SK-N-SH treated with all-trans-retinoic acid at 6 μM for 48 hours (cell line): ENCODE data around the gene DCC.

ENCODE experiments used
- ATAC-seq: fragments of 200-7000 bp; cut with Tn5 transposase; 3 replicates; pipeline ENCODE4 v1.9.1; 2020; ENCODE audit warnings: mild to moderate bottlenecking, moderate library complexity
- ARNTL ChIP-seq: fragments of 450-650 bp; formaldehyde crosslinking; IDR thresholded peaks from 2 replicates; pipeline ENCODE4 v1.5.0; 2020; ENCODE audit warnings: low read depth, mild to moderate bottlenecking, moderate library complexity, borderline replicate concordance
- BACH2 ChIP-seq: fragments of 250-450 bp; sonication (Bioruptor Pico); IDR thresholded peaks from 2 replicates; pipeline ENCODE4 v1.9.0; 2021; ENCODE audit warnings: mild to moderate bottlenecking, borderline replicate concordance
- ESRRG ChIP-seq: fragments of 250-450 bp; sonication (Bioruptor Pico); IDR thresholded peaks from 2 replicates; pipeline ENCODE4 v1.6.1; 2021; ENCODE audit warnings: mild to moderate bottlenecking
- GLIS3 ChIP-seq: fragments of 250-450 bp; sonication (Bioruptor Pico); IDR thresholded peaks from 2 replicates; pipeline ENCODE4 v1.5.0; 2020; ENCODE audit warnings: mild to moderate bottlenecking, moderate library complexity
- ISL1 ChIP-seq: fragments of 250-450 bp; sonication (Bioruptor Pico); IDR thresholded peaks from 2 replicates; pipeline ENCODE4 v2.1.2; 2022; ENCODE audit warnings: mild to moderate bottlenecking, moderate library complexity
- OSR1 ChIP-seq: fragments of 250-450 bp; sonication (Bioruptor Pico); IDR thresholded peaks from 2 replicates; pipeline ENCODE4 v1.8.0; 2022; ENCODE audit warnings: moderate library complexity, mild to moderate bottlenecking, inconsistent platforms
- PPARA ChIP-seq: fragments of 250-450 bp; sonication (Bioruptor Pico); IDR thresholded peaks from 2 replicates; pipeline ENCODE4 v1.5.0; 2020; ENCODE audit warnings: mild to moderate bottlenecking, borderline replicate concordance
- RARB ChIP-seq: fragments of 250-450 bp; sonication (Bioruptor Pico); IDR thresholded peaks from 2 replicates; pipeline ENCODE4 v1.8.0; 2021; ENCODE audit warnings: mild to moderate bottlenecking, moderate library complexity
- SNAI2 ChIP-seq: fragments of 250-450 bp; sonication (Bioruptor Pico); IDR thresholded peaks from 2 replicates; pipeline ENCODE4 v1.5.0; 2020; ENCODE audit warnings: mild to moderate bottlenecking, moderate library complexity
- TOX ChIP-seq: fragments of 250-450 bp; sonication (Bioruptor Pico); IDR thresholded peaks from 2 replicates; pipeline ENCODE4 v1.8.0; 2021; ENCODE audit warnings: mild to moderate bottlenecking, moderate library complexity, borderline replicate concordance
- ZC3H10 ChIP-seq: fragments of 250-450 bp; sonication (Bioruptor Pico); IDR thresholded peaks from 2 replicates; pipeline ENCODE4 v1.5.1; 2021; ENCODE audit warnings: mild to moderate bottlenecking, moderate library complexity
- ZFP3 ChIP-seq: fragments of 250-450 bp; sonication (Bioruptor Pico); IDR thresholded peaks from 2 replicates; pipeline ENCODE4 v1.5.0; 2020; ENCODE audit warnings: mild to moderate bottlenecking, moderate library complexity
- ZFP30 ChIP-seq: fragments of 450-650 bp; formaldehyde crosslinking; IDR thresholded peaks from 2 replicates; pipeline ENCODE4 v1.5.0; 2022; ENCODE audit warnings: mild to moderate bottlenecking, moderate library complexity
- ZNF565 ChIP-seq: fragments of 450-650 bp; formaldehyde crosslinking; conservative IDR thresholded peaks from 2 replicates; pipeline ENCODE4 v1.5.0; 2020; ENCODE audit warnings: low read depth, mild to moderate bottlenecking, moderate library complexity
- ZNF8 ChIP-seq: fragments of 450-650 bp; formaldehyde crosslinking; IDR thresholded peaks from 2 replicates; pipeline ENCODE4 v1.5.0; 2020; ENCODE audit warnings: mild to moderate bottlenecking, moderate library complexity
- TF ChIP-seq, protein P1 (sequence below): fragments of 250-450 bp; sonication (Bioruptor Pico); IDR thresholded peaks from 2 replicates; pipeline ENCODE4 v1.8.0; 2021; ENCODE audit warnings: low read depth, mild to moderate bottlenecking, moderate library complexity, borderline replicate concordance
- TF ChIP-seq, protein P2 (sequence below): fragments of 250-450 bp; sonication (Bioruptor Pico); IDR thresholded peaks from 2 replicates; pipeline ENCODE4 v1.5.1; 2020; ENCODE audit warnings: low read depth, mild to moderate bottlenecking, moderate library complexity
- TF ChIP-seq, protein P3 (sequence below): fragments of 250-450 bp; sonication (Bioruptor Pico); IDR thresholded peaks from 2 replicates; pipeline ENCODE4 v1.8.0; 2020; ENCODE audit warnings: mild to moderate bottlenecking, moderate library complexity, borderline replicate concordance
- TF ChIP-seq, protein P4 (sequence below): fragments of 250-450 bp; sonication (Bioruptor Pico); IDR thresholded peaks from 2 replicates; pipeline ENCODE4 v1.5.0; 2020; ENCODE audit warnings: mild to moderate bottlenecking, moderate library complexity

Gene DCC

DNA sequence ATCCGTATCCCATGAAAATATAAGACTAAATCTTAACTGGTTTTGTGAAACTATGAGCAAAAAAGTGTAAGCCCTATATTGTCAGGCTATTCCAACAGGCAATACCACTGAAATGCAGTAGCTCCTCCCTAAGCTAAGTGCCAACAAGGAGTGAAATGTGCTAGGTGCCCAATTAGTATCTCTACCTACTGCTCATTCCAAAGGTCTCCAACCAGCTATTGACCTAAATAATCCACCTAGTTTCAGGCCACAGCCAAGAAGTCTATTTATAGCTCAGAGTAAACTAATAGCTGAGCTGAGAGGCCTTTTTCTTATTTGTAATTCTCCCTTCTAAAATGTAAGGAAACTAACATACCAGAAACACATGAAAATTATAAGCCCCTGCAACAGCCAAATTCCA, 482.2 kb downstream of the DCC start (continued):
- TF ChIP-seq, protein P1, sequence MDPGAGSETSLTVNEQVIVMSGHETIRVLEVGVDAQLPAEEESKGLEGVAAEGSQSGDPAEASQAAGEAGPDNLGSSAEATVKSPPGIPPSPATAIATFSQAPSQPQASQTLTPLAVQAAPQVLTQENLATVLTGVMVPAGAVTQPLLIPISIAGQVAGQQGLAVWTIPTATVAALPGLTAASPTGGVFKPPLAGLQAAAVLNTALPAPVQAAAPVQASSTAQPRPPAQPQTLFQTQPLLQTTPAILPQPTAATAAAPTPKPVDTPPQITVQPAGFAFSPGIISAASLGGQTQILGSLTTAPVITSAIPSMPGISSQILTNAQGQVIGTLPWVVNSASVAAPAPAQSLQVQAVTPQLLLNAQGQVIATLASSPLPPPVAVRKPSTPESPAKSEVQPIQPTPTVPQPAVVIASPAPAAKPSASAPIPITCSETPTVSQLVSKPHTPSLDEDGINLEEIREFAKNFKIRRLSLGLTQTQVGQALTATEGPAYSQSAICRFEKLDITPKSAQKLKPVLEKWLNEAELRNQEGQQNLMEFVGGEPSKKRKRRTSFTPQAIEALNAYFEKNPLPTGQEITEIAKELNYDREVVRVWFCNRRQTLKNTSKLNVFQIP (CRISPR knock-in tag), result no peak
- TF ChIP-seq TOX (CRISPR knock-in tag) (no peak), ZNF565 (no peak), OSR1 (CRISPR knock-in tag) (no peak), ZFP30 (CRISPR knock-in tag) (no peak)

DNA sequence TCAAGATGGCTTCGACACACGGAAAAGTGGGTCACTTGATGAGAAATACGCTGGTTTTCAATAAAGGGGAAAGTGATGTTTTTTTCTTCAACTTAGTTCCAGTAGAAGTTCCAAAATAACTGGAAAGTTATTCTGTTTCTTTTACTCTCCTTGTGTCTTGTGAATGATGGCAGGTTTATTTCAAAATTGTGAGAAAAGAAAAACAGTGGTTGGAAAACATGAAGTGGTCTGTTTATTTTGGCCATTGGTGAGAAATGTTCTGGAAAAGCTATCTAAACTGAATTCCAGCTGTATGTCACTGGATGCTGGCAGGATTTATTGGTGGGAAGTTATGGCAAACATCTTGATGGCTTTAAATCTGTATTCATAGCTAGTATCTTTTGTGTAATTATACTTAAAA, 484.1 kb downstream of the DCC start:
- no peak for ATAC-seq
- TF ChIP-seq, protein P2, sequence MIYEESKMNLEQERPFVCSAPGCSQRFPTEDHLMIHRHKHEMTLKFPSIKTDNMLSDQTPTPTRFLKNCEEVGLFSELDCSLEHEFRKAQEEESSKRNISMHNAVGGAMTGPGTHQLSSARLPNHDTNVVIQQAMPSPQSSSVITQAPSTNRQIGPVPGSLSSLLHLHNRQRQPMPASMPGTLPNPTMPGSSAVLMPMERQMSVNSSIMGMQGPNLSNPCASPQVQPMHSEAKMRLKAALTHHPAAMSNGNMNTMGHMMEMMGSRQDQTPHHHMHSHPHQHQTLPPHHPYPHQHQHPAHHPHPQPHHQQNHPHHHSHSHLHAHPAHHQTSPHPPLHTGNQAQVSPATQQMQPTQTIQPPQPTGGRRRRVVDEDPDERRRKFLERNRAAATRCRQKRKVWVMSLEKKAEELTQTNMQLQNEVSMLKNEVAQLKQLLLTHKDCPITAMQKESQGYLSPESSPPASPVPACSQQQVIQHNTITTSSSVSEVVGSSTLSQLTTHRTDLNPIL (CRISPR knock-in tag), result no peak
- TF ChIP-seq OSR1 (CRISPR knock-in tag) (no peak), ISL1 (CRISPR knock-in tag) (no peak), GLIS3 (CRISPR knock-in tag) (no peak), ZFP30 (CRISPR knock-in tag) (no peak), BACH2 (CRISPR knock-in tag) (no peak), ZNF8 (no peak), PPARA (CRISPR knock-in tag) (no peak), ZFP3 (CRISPR knock-in tag) (no peak), ARNTL (no peak)
- TF ChIP-seq, protein P1 (CRISPR knock-in tag), result no peak
- TF ChIP-seq, all 23 proteins: peak for 0

DNA sequence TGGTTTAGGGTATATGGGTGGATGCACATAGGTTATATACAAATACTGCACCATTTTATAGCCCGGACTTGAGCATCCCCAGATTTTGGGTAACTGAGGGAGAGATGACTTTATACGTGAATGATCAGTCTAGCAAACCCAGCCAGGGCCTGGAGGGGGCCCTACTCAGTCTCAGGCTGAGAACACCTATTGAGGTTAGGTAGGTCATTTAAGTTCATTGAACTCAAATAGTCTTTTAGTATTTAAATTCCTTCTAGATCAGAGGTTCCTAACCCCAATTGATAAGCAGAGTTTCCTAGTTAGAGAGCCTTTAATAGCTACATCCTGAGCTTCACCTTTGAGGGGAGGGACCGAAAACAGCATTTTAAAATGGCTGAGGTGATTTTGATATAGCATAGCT, 487.0 kb downstream of the DCC start:
- TF ChIP-seq ZFP3 (CRISPR knock-in tag), result no peak
- ATAC-seq, result no peak

DNA sequence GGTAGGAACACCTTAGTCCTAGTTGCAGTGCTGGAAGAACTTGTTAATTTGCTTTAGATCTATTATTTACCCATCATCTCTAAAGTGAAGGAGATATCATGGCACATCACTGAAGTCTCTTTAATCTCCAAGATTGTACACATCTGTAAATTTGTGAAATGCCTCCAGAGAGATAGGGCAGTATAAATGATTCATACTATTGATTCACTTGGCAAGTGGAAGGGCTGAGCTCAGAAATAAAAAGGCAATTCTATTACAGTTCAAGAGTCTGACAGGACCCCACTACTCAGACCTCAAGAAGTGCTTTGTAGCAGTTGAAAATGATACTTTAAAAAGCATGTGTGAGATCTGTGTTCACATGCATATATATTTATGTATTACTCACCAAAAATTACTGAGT, 489.3 kb downstream of the DCC start:
- ATAC-seq, result no peak
- TF ChIP-seq SNAI2 (no peak), ZFP30 (CRISPR knock-in tag) (no peak), BACH2 (CRISPR knock-in tag) (no peak), RARB (CRISPR knock-in tag) (no peak), OSR1 (CRISPR knock-in tag) (no peak), ISL1 (CRISPR knock-in tag) (no peak), ARNTL (no peak), ESRRG (CRISPR knock-in tag) (no peak), ZC3H10 (no peak), TOX (CRISPR knock-in tag) (no peak), GLIS3 (CRISPR knock-in tag) (no peak)
- TF ChIP-seq, protein P3, sequence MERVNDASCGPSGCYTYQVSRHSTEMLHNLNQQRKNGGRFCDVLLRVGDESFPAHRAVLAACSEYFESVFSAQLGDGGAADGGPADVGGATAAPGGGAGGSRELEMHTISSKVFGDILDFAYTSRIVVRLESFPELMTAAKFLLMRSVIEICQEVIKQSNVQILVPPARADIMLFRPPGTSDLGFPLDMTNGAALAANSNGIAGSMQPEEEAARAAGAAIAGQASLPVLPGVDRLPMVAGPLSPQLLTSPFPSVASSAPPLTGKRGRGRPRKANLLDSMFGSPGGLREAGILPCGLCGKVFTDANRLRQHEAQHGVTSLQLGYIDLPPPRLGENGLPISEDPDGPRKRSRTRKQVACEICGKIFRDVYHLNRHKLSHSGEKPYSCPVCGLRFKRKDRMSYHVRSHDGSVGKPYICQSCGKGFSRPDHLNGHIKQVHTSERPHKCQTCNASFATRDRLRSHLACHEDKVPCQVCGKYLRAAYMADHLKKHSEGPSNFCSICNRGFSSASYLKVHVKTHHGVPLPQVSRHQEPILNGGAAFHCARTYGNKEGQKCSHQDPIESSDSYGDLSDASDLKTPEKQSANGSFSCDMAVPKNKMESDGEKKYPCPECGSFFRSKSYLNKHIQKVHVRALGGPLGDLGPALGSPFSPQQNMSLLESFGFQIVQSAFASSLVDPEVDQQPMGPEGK (CRISPR knock-in tag), result no peak
- TF ChIP-seq, protein P4, sequence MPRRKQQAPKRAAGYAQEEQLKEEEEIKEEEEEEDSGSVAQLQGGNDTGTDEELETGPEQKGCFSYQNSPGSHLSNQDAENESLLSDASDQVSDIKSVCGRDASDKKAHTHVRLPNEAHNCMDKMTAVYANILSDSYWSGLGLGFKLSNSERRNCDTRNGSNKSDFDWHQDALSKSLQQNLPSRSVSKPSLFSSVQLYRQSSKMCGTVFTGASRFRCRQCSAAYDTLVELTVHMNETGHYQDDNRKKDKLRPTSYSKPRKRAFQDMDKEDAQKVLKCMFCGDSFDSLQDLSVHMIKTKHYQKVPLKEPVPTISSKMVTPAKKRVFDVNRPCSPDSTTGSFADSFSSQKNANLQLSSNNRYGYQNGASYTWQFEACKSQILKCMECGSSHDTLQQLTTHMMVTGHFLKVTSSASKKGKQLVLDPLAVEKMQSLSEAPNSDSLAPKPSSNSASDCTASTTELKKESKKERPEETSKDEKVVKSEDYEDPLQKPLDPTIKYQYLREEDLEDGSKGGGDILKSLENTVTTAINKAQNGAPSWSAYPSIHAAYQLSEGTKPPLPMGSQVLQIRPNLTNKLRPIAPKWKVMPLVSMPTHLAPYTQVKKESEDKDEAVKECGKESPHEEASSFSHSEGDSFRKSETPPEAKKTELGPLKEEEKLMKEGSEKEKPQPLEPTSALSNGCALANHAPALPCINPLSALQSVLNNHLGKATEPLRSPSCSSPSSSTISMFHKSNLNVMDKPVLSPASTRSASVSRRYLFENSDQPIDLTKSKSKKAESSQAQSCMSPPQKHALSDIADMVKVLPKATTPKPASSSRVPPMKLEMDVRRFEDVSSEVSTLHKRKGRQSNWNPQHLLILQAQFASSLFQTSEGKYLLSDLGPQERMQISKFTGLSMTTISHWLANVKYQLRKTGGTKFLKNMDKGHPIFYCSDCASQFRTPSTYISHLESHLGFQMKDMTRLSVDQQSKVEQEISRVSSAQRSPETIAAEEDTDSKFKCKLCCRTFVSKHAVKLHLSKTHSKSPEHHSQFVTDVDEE, result no peak
- TF ChIP-seq, protein P1 (CRISPR knock-in tag), result no peak
